Measurements from ENCODE around the gene ACVR1B. TPM values are rescaled to one million over a fixed set of nuclear protein-coding genes. Genes with fewer than 3 reads are reported as not detected.

ACVR1B gene
- total RNA-seq, 2 experiments from 2014 or later, result 8.7 to 9.1 TPM

- Mint-ChIP-seq H3K4me1 (ENCODE audit: low read depth) (peaks cover 17% of the 10 kb centered on the region), H3K27ac (no peak overlapping the region), H3K27me3 (ENCODE audit: low read depth) (no peaks in the 10 kb centered on the region), H3K4me3 (no peak overlapping the region), H3K36me3 (ENCODE audit: low read depth) (no peaks in the 10 kb centered on the region), H3K9me3 (no peaks in the 10 kb centered on the region)
- intact Hi-C loops (cut with micrococcal nuclease), result loop anchor here (2.0 kb wide), 1 partner anchor 31 kb away; no protein-coding TSS in a partner anchor
- DNase-seq, result no peak
- CTCF ChIA-PET, result interaction anchor here (0.5 to 4.7 kb wide), 17 partner anchors 9 to 194 kb away, joined by 3 to 25 read pairs (median 4); no protein-coding TSS in a partner anchor
Measured at GRCh38 chr12:51922146-51922545, 29.4 kb upstream of the ACVR1B start.

- Mint-ChIP-seq H3K36me3 (ENCODE audit: low read depth) (no peaks in the 10 kb centered on the region), H3K4me1 (ENCODE audit: low read depth) (peaks cover 17% of the 10 kb centered on the region), H3K4me3 (no peak overlapping the region), H3K9me3 (no peaks in the 10 kb centered on the region), H3K27me3 (ENCODE audit: low read depth) (no peaks in the 10 kb centered on the region), H3K27ac (no peak overlapping the region)
- intact Hi-C loops (cut with micrococcal nuclease), result loop anchor here (1.0 to 2.0 kb wide), 2 partner anchors 30 to 31 kb away; no protein-coding TSS in a partner anchor
- no peak for DNase-seq
- CTCF ChIA-PET, result interaction anchor here (0.6 to 4.7 kb wide), 21 partner anchors 10 to 193 kb away, joined by 3 to 25 read pairs (median 4); no protein-coding TSS in a partner anchor
Measured at GRCh38 chr12:51922762-51923505, 28.6 kb upstream of the ACVR1B start.

- no peak overlapping the region for H3K27ac Mint-ChIP-seq
- H3K27me3 Mint-ChIP-seq (ENCODE audit: low read depth), result no peaks in the 10 kb centered on the region
- peak overlapping the region; percentile 14 for H3K4me3 Mint-ChIP-seq
- H3K36me3 Mint-ChIP-seq (ENCODE audit: low read depth), result no peaks in the 10 kb centered on the region
- CTCF ChIA-PET, result interaction anchor here (0.6 to 4.7 kb wide), 13 partner anchors 11 to 108 kb away, joined by 3 to 25 read pairs (median 5); no protein-coding TSS in a partner anchor
- DNase-seq, result peak; percentile 70
- intact Hi-C loops (cut with micrococcal nuclease), result loop anchor here (1.0 to 2.0 kb wide), 2 partner anchors 29 to 31 kb away; no protein-coding TSS in a partner anchor
- no peaks in the 10 kb centered on the region for H3K9me3 Mint-ChIP-seq
- peaks cover 17% of the 10 kb centered on the region for H3K4me1 Mint-ChIP-seq (ENCODE audit: low read depth)
Measured at GRCh38 chr12:51923506-51924365, 27.8 kb upstream of the ACVR1B start.

GRCh38 chr12:51924551-51925319, 26.8 kb upstream of the ACVR1B start:
- CTCF ChIA-PET, result interaction anchor here (0.7 to 4.7 kb wide), 7 partner anchors 10 to 132 kb away, joined by 3 to 25 read pairs (median 5); no protein-coding TSS in a partner anchor
- no peak for DNase-seq
- Mint-ChIP-seq H3K27ac (no peak overlapping the region), H3K4me3 (no peak overlapping the region), H3K36me3 (ENCODE audit: low read depth) (no peaks in the 10 kb centered on the region), H3K27me3 (ENCODE audit: low read depth) (no peaks in the 10 kb centered on the region), H3K4me1 (ENCODE audit: low read depth) (peaks cover 17% of the 10 kb centered on the region), H3K9me3 (no peaks in the 10 kb centered on the region)
- intact Hi-C loops (cut with micrococcal nuclease), result no loop called here

- peaks cover 17% of the 10 kb centered on the region for H3K4me1 Mint-ChIP-seq (ENCODE audit: low read depth)
- H3K4me3 Mint-ChIP-seq, result no peak overlapping the region
- H3K9me3 Mint-ChIP-seq, result no peaks in the 10 kb centered on the region
- H3K36me3 Mint-ChIP-seq (ENCODE audit: low read depth), result no peaks in the 10 kb centered on the region
- intact Hi-C loops (cut with micrococcal nuclease), result loop anchor here (1.0 kb wide), 2 partner anchors 55 to 99 kb away; no protein-coding TSS in a partner anchor
- H3K27ac Mint-ChIP-seq, result no peak overlapping the region
- CTCF ChIA-PET, result interaction anchor here (0.7 to 4.7 kb wide), 8 partner anchors 9 to 132 kb away, joined by 3 to 28 read pairs (median 5); no protein-coding TSS in a partner anchor
- DNase-seq, result no peak
- H3K27me3 Mint-ChIP-seq (ENCODE audit: low read depth), result no peaks in the 10 kb centered on the region
Measured at GRCh38 chr12:51925346-51926063, 26.0 kb upstream of the ACVR1B start.

GRCh38 chr12:51926064-51926632, 25.4 kb upstream of the ACVR1B start:
- intact Hi-C loops (cut with micrococcal nuclease), result loop anchor here (1.0 kb wide), 2 partner anchors 54 to 98 kb away; no protein-coding TSS in a partner anchor
- no peaks in the 10 kb centered on the region for H3K9me3 Mint-ChIP-seq
- H3K4me1 Mint-ChIP-seq (ENCODE audit: low read depth), result peaks cover 17% of the 10 kb centered on the region
- no peak for DNase-seq
- no peak overlapping the region for H3K27ac Mint-ChIP-seq
- H3K36me3 Mint-ChIP-seq (ENCODE audit: low read depth), result no peaks in the 10 kb centered on the region
- no peak overlapping the region for H3K4me3 Mint-ChIP-seq
- H3K27me3 Mint-ChIP-seq (ENCODE audit: low read depth), result no peaks in the 10 kb centered on the region
- CTCF ChIA-PET, result interaction anchor here (1.2 to 2.7 kb wide), 8 partner anchors 19 to 97 kb away, joined by 3 to 28 read pairs (median 4); partner anchors contain the start of gene ACVRL1

DNA sequence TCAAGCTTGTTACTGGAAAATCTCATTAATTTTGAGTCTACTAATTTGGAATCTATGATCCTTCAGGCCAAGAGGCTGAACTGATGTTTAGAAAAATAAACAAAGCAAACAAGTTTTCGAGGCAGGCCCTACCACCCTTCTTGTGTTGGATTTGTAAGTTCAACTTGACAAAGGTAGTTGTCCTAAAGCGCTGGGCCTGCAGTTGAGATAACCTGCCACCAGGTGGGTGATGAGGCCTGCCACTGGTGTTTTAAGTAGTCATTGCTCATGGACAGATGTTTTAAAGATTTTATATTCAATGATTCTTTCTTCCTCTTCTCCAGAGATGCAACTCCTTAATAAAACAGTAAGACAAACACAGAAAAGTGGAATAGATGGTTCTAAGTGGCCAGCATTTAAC, 24.8 kb upstream of the ACVR1B start:
- Mint-ChIP-seq H3K27me3 (ENCODE audit: low read depth) (no peaks in the 10 kb centered on the region), H3K4me3 (no peak overlapping the region), H3K9me3 (no peaks in the 10 kb centered on the region), H3K36me3 (ENCODE audit: low read depth) (no peaks in the 10 kb centered on the region), H3K27ac (no peak overlapping the region), H3K4me1 (ENCODE audit: low read depth) (peaks cover 17% of the 10 kb centered on the region)
- DNase-seq, result peak; percentile 83
- CTCF ChIA-PET, result interaction anchor here (0.9 to 2.7 kb wide), 15 partner anchors 20 to 195 kb away, joined by 3 to 28 read pairs (median 3); partner anchors contain the start of gene ACVRL1
- intact Hi-C loops (cut with micrococcal nuclease), result loop anchor here (1.0 kb wide), 2 partner anchors 54 to 98 kb away; no protein-coding TSS in a partner anchor

DNA sequence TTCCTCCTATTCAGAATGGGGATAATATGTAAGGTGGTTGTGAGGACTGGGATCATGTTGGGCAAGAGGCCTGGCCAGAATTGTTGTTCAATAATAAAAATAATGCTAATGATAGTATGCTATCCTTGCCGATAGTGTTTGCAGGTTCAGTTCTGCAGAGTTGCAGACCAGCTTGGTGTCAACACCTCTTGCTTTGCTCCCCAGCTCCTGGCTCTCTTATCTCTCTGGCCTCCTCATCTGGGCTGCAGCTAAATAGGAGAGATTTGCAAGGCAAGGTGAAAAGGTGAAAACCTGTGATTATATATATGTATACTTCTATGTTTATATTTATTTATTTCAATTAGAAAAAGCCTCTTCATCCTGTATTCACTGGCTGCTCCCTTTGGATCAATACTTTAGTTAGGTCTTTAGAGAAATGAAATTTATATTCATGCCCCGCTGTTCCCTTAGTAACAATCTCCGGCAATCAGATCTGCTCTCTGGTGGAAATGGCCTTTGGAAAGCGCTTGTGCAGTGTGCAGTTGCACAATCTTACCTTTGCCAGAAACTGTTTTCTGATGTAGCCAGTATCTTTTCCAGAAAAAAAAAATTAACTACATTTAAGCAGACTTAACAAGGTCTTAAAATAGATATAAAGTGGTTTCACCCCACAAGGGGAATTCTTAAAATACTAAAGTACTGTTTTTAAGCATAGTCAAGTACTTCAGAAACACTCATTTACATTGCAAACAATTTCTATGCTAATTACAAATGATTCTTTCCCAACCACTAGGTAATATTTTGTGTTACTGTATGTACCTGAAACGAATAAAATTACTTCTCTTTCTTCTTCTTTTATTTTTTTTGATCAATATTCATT, 19.1 kb upstream of the ACVR1B start:
- intact Hi-C loops (cut with micrococcal nuclease), result no loop called here
- Mint-ChIP-seq H3K4me1 (ENCODE audit: low read depth) (no peaks in the 10 kb centered on the region), H3K9me3 (no peaks in the 10 kb centered on the region), H3K36me3 (ENCODE audit: low read depth) (no peaks in the 10 kb centered on the region), H3K27ac (no peak overlapping the region), H3K27me3 (ENCODE audit: low read depth) (no peaks in the 10 kb centered on the region), H3K4me3 (no peak overlapping the region)
- DNase-seq, result no peak
- CTCF ChIA-PET, result interaction anchor here (0.5 kb wide), 1 partner anchor 45 kb away, joined by 3 read pairs; no protein-coding TSS in a partner anchor

DNA sequence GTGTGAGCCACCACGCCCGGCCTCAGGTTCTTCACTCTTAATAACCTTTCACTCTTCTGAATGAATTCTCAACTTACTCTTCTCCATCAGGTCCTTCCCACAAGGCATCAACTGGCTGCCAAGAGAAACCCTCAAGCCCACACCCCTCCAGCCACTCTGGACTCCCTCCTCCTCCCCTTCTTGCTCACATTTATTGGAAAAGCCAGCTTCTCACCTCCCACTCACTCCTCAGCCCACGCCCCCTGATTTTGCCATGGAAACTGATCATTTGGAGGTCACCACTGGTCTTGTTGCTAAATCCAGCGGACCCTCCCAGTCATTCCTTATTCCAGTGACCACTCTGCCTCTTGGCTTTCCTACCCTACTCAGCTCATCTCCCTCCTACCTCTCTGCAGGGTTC, 17.4 kb upstream of the ACVR1B start:
- Mint-ChIP-seq H3K4me1 (ENCODE audit: low read depth) (no peaks in the 10 kb centered on the region), H3K9me3 (no peaks in the 10 kb centered on the region), H3K4me3 (no peak overlapping the region), H3K36me3 (ENCODE audit: low read depth) (no peaks in the 10 kb centered on the region), H3K27ac (no peak overlapping the region), H3K27me3 (ENCODE audit: low read depth) (no peaks in the 10 kb centered on the region)
- intact Hi-C loops (cut with micrococcal nuclease), result no loop called here
- DNase-seq, result no peak
- CTCF ChIA-PET, result interaction anchor here (0.6 to 1.8 kb wide), 5 partner anchors 9 to 47 kb away, joined by 3 to 6 read pairs (median 3); no protein-coding TSS in a partner anchor

DNA sequence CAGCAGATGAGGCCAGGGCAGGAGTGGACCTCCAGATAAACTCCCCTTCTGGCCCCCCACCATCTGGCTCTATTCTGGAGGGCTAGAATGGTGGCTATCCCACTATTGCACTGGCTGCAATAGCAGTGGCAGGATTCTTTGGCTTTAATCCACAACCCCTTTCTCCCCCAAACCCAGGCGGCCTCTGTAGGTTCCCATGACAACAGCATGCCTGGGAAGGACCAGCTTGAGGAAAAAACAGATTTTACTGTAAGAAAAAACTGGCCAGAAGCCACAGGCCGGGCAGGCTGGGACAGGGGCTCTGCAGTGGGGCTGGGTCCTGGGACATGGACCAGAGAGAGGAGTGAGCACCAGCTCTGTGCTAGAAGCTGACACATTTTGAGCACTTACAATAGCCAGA, 13.6 kb upstream of the ACVR1B start:
- no peak for DNase-seq
- Mint-ChIP-seq H3K36me3 (ENCODE audit: low read depth) (no peaks in the 10 kb centered on the region), H3K9me3 (no peaks in the 10 kb centered on the region), H3K4me3 (no peak overlapping the region), H3K27me3 (ENCODE audit: low read depth) (no peaks in the 10 kb centered on the region), H3K4me1 (ENCODE audit: low read depth) (peaks cover 4% of the 10 kb centered on the region), H3K27ac (no peak overlapping the region)
- CTCF ChIA-PET, result interaction anchor here (0.7 to 1.6 kb wide), 3 partner anchors 13 to 38 kb away, joined by 3 to 4 read pairs (median 3); no protein-coding TSS in a partner anchor
- intact Hi-C loops (cut with micrococcal nuclease), result no loop called here
